DND-41 (cell line): ENCODE data around the gene TRIM7.
"Not testable (repeated sequence)": the region's sequence is repeated elsewhere in the genome, so short reads cannot be mapped to it uniquely, and the experiment has no call there.

Experiments used
- ATAC-seq: fragments of 200-7000 bp; cut with Tn5 transposase; 3 replicates; pipeline ENCODE4 v1.9.1; 2021; ENCODE audit warnings: low read depth; ENCODE audit not compliant: insufficient read depth
- DNase-seq: peaks from one replicate; pipeline ENCODE4 v3.0.0-alpha.2; 2020
- H2AFZ ChIP-seq: 2 replicates; pipeline ENCODE4 v1.6.0; 2012; ENCODE audit warnings: low read depth, low read length
- H3K27ac ChIP-seq: 2 replicates; pipeline ENCODE4 v1.5.1; 2012; ENCODE audit warnings: low read length, inconsistent platforms
- H3K27me3 ChIP-seq: fragments of 200-600 bp; sonication (generic); 2 replicates; pipeline ENCODE4 v1.6.0; 2012; ENCODE audit warnings: low read length, mild to moderate bottlenecking, inconsistent platforms; ENCODE audit not compliant: insufficient read depth, poor library complexity
- H3K36me3 ChIP-seq: 2 replicates; pipeline ENCODE4 v1.5.1; 2012; ENCODE audit warnings: low read length, inconsistent platforms; ENCODE audit not compliant: insufficient read depth
- H3K4me1 ChIP-seq: 2 replicates; pipeline ENCODE4 v1.5.1; 2012; ENCODE audit warnings: mild to moderate bottlenecking, low read length; ENCODE audit not compliant: insufficient read depth
- H3K4me2 ChIP-seq: 2 replicates; pipeline ENCODE4 v1.6.0; 2012; ENCODE audit warnings: mild to moderate bottlenecking, moderate library complexity, low read length, inconsistent platforms; ENCODE audit not compliant: insufficient read depth
- H3K4me3 ChIP-seq, 2 experiments: fragments of 200-600 bp in 1 of 2; shearing (Covaris generic) in 1 of 2; 2 replicates each; pipeline ENCODE4 v1.5.1; 2012 to 2016; ENCODE audit warnings: inconsistent platforms in 2 of 2, low read length in 2 of 2, mild to moderate bottlenecking in 2 of 2, low read depth in 1 of 2, moderate library complexity in 1 of 2
- H3K79me2 ChIP-seq: 2 replicates; pipeline ENCODE4 v1.6.0; 2012; ENCODE audit warnings: low read length, inconsistent platforms; ENCODE audit not compliant: insufficient read depth
- H3K9ac ChIP-seq: 2 replicates; pipeline ENCODE4 v1.6.0; 2012; ENCODE audit warnings: low read depth, mild to moderate bottlenecking, inconsistent platforms, low read length, moderate library complexity
- H3K9me3 ChIP-seq: 2 replicates; pipeline ENCODE4 v1.5.1; 2012; ENCODE audit warnings: low read length, moderate library complexity, mild to moderate bottlenecking, inconsistent platforms; ENCODE audit not compliant: insufficient read depth, severe bottlenecking
- H4K20me1 ChIP-seq: 2 replicates; pipeline ENCODE4 v1.6.0; 2012; ENCODE audit warnings: low read length; ENCODE audit not compliant: insufficient read depth
- CTCF ChIP-seq: IDR thresholded peaks from 2 replicates; pipeline ENCODE4 v1.5.1; 2012; ENCODE audit warnings: borderline replicate concordance, low read length, moderate library complexity, mild to moderate bottlenecking; ENCODE audit not compliant: poor library complexity, severe bottlenecking; ENCODE audit errors: extremely low read depth
- EZH2 ChIP-seq: IDR thresholded peaks from 3 replicates; pipeline ENCODE4 v1.6.1; 2012; ENCODE audit warnings: borderline replicate concordance, low read depth, mild to moderate bottlenecking, moderate library complexity, low read length, inconsistent platforms; ENCODE audit not compliant: severe bottlenecking

The TRIM7 gene

GRCh38 chr5:181182651-181183050 lies 22.3 kb downstream of the TRIM7 start:
- no peak overlapping the region for H2AFZ ChIP-seq
- H3K9me3 ChIP-seq, result no peaks in the 10 kb centered on the region
- H3K36me3 ChIP-seq, result no peaks in the 10 kb centered on the region
- no peak overlapping the region for H3K4me3 ChIP-seq
- no peaks in the 10 kb centered on the region for H3K27me3 ChIP-seq
- H3K27ac ChIP-seq, result no peak overlapping the region
- H3K9ac ChIP-seq, result no peak overlapping the region
- no peak for ATAC-seq
- no peak overlapping the region for H3K4me2 ChIP-seq
- peaks cover 16% of the 10 kb centered on the region for H3K4me1 ChIP-seq
- no peaks in the 10 kb centered on the region for H4K20me1 ChIP-seq
- TF ChIP-seq EZH2 (no peak), CTCF (no peak)
- H3K79me2 ChIP-seq, result no peaks in the 10 kb centered on the region
- DNase-seq, result no peak

- Histone ChIP-seq H2AFZ (no peak overlapping the region; the same call in 1 of the 2 replicates), H3K4me3 (no peak overlapping the region), H3K4me2 (no peak overlapping the region), H3K27ac (no peak overlapping the region), H4K20me1 (no peaks in the 10 kb centered on the region), H3K9me3 (no peaks in the 10 kb centered on the region), H3K9ac (no peak overlapping the region), H3K4me1 (peaks cover 16% of the 10 kb centered on the region), H3K79me2 (no peaks in the 10 kb centered on the region), H3K27me3 (no peaks in the 10 kb centered on the region), H3K36me3 (no peaks in the 10 kb centered on the region)
- ATAC-seq (peak; percentile 45; the same call in 2 of the 3 replicates), DNase-seq (peak; percentile 55)
- TF ChIP-seq CTCF (peak; percentile 87), EZH2 (no peak)
These were observed 23.1 kb downstream of the TRIM7 start for GRCh38 chr5:181181650-181182565.

GRCh38 chr5:181177559-181177958 lies 27.4 kb downstream of the TRIM7 start:
- ATAC-seq, H4K20me1 ChIP-seq, H3K4me3 ChIP-seq, H3K79me2 ChIP-seq, H3K36me3 ChIP-seq, H3K4me1 ChIP-seq, H3K27ac ChIP-seq, H3K9me3 ChIP-seq, H2AFZ ChIP-seq, H3K4me2 ChIP-seq, H3K27me3 ChIP-seq, DNase-seq, H3K9ac ChIP-seq: not testable (repeated sequence)

GRCh38 chr5:181176254-181176952 lies 28.6 kb downstream of the TRIM7 start:
- H3K79me2 ChIP-seq, result no peaks in the 10 kb centered on the region
- ATAC-seq (no peak), DNase-seq (no peak)
- no peak overlapping the region for H2AFZ ChIP-seq
- no peak overlapping the region for H3K9ac ChIP-seq
- no peaks in the 10 kb centered on the region for H3K27me3 ChIP-seq
- H3K4me3 ChIP-seq, result no peak overlapping the region
- no peaks in the 10 kb centered on the region for H4K20me1 ChIP-seq
- no peaks in the 10 kb centered on the region for H3K36me3 ChIP-seq
- H3K27ac ChIP-seq, result no peak overlapping the region
- H3K4me1 ChIP-seq, result no peaks in the 10 kb centered on the region
- TF ChIP-seq CTCF (no peak), EZH2 (no peak)
- H3K9me3 ChIP-seq, result no peaks in the 10 kb centered on the region
- H3K4me2 ChIP-seq, result no peak overlapping the region
